HEK293 (cell line): ENCODE results near the gene MGAT5B.
A peak's percentile ranks its signal among the peaks of the same experiment; 100 is the strongest.

Experiments used
- ELK4 ChIP-seq: IDR thresholded peaks from 2 replicates; pipeline ENCODE4 v1.6.1; 2011; ENCODE audit warnings: mild to moderate bottlenecking, low read depth, low read length, borderline replicate concordance
- FEZF1 ChIP-seq: fragments of 450-650 bp; formaldehyde crosslinking; IDR thresholded peaks from 2 replicates; pipeline ENCODE4 v1.5.1; 2016; ENCODE audit warnings: missing biosample characterization, missing genetic modification characterization
- GLIS2 ChIP-seq: fragments of 450-650 bp; formaldehyde crosslinking; IDR thresholded peaks from 2 replicates; pipeline ENCODE4 v1.5.1; 2016; ENCODE audit warnings: missing biosample characterization, missing genetic modification characterization
- MYNN ChIP-seq: fragments of 450-650 bp; formaldehyde crosslinking; IDR thresholded peaks from 2 replicates; pipeline ENCODE4 v1.5.1; 2016; ENCODE audit warnings: missing biosample characterization, missing genetic modification characterization, borderline replicate concordance
- PBX3 ChIP-seq: sonication (generic); formaldehyde crosslinking; IDR thresholded peaks from 2 replicates; pipeline ENCODE4 v1.8.1; 2022; ENCODE audit warnings: mild to moderate bottlenecking, moderate library complexity, missing genetic modification reagents
- YY1 ChIP-seq: fragments of 450-650 bp; formaldehyde crosslinking; IDR thresholded peaks from 2 replicates; pipeline ENCODE4 v1.5.1; 2018; ENCODE audit warnings: missing biosample characterization, missing genetic modification characterization
- ZBTB48 ChIP-seq: fragments of 450-650 bp; formaldehyde crosslinking; IDR thresholded peaks from 2 replicates; pipeline ENCODE4 v1.5.1; 2016; ENCODE audit warnings: missing biosample characterization, missing genetic modification characterization
- ZBTB7A ChIP-seq: fragments of 450-650 bp; formaldehyde crosslinking; IDR thresholded peaks from 2 replicates; pipeline ENCODE4 v1.5.1; 2016; ENCODE audit warnings: low read depth, missing biosample characterization, missing genetic modification characterization
- ZEB2 ChIP-seq: fragments of 450-650 bp; formaldehyde crosslinking; IDR thresholded peaks from 2 replicates; pipeline ENCODE4 v1.5.1; 2016; ENCODE audit warnings: missing biosample characterization, missing genetic modification characterization
- ZFP3 ChIP-seq: fragments of 450-650 bp; formaldehyde crosslinking; IDR thresholded peaks from 2 replicates; pipeline ENCODE4 v1.5.1; 2016; ENCODE audit warnings: low read depth, missing biosample characterization, missing genetic modification characterization
- ZNF155 ChIP-seq: fragments of 450-650 bp; formaldehyde crosslinking; IDR thresholded peaks from 2 replicates; pipeline ENCODE4 v1.5.1; 2016; ENCODE audit warnings: missing biosample characterization, missing genetic modification characterization
- ZNF16 ChIP-seq: fragments of 450-650 bp; formaldehyde crosslinking; IDR thresholded peaks from 2 replicates; pipeline ENCODE4 v1.5.1; 2016; ENCODE audit warnings: low read depth, missing biosample characterization, missing genetic modification characterization
- ZNF211 ChIP-seq: fragments of 450-650 bp; formaldehyde crosslinking; IDR thresholded peaks from 2 replicates; pipeline ENCODE4 v1.5.1; 2016; ENCODE audit warnings: low read depth, missing biosample characterization, missing genetic modification characterization
- ZNF239 ChIP-seq: fragments of 450-650 bp; formaldehyde crosslinking; IDR thresholded peaks from 2 replicates; pipeline ENCODE4 v1.5.1; 2016; ENCODE audit warnings: missing biosample characterization, missing genetic modification characterization
- ZNF24 ChIP-seq: fragments of 450-650 bp; formaldehyde crosslinking; IDR thresholded peaks from 2 replicates; pipeline ENCODE4 v1.5.1; 2016; ENCODE audit warnings: missing biosample characterization, missing genetic modification characterization
- ZNF274 ChIP-seq, 2 experiments: fragments of 200-500 bp in 1 of 2; fragments of 450-650 bp in 1 of 2; sonication (Bioruptor generic) in 1 of 2; formaldehyde crosslinking in 1 of 2; IDR thresholded peaks; 2 replicates each; pipeline versions ENCODE4 v1.5.1 to v1.6.1; 2014 to 2016; ENCODE audit warnings: borderline replicate concordance in 1 of 2, inconsistent platforms in 1 of 2, low read length in 1 of 2, missing biosample characterization in 1 of 2, missing genetic modification characterization in 1 of 2
- ZNF302 ChIP-seq: fragments of 450-650 bp; formaldehyde crosslinking; IDR thresholded peaks from 2 replicates; pipeline ENCODE4 v1.5.1; 2016; ENCODE audit warnings: missing biosample characterization, missing genetic modification characterization, low read depth
- ZNF362 ChIP-seq: fragments of 450-650 bp; formaldehyde crosslinking; IDR thresholded peaks from 2 replicates; pipeline ENCODE4 v1.5.1; 2016; ENCODE audit warnings: missing biosample characterization, missing genetic modification characterization
- ZNF391 ChIP-seq: fragments of 450-650 bp; formaldehyde crosslinking; IDR thresholded peaks from 2 replicates; pipeline ENCODE4 v1.5.1; 2016; ENCODE audit warnings: low read depth, missing biosample characterization, missing genetic modification characterization, borderline replicate concordance
- ZNF394 ChIP-seq: fragments of 450-650 bp; formaldehyde crosslinking; IDR thresholded peaks from 2 replicates; pipeline ENCODE4 v1.5.1; 2016; ENCODE audit warnings: missing biosample characterization, missing genetic modification characterization, mild to moderate bottlenecking, moderate library complexity, borderline replicate concordance
- ZNF404 ChIP-seq: fragments of 450-650 bp; formaldehyde crosslinking; IDR thresholded peaks from 2 replicates; pipeline ENCODE4 v1.5.1; 2017; ENCODE audit warnings: missing biosample characterization, missing genetic modification characterization
- ZNF558 ChIP-seq: fragments of 450-650 bp; formaldehyde crosslinking; IDR thresholded peaks from 2 replicates; pipeline ENCODE4 v1.5.1; 2016; ENCODE audit warnings: missing biosample characterization, missing genetic modification characterization
- ZNF585B ChIP-seq: fragments of 450-650 bp; formaldehyde crosslinking; IDR thresholded peaks from 2 replicates; pipeline ENCODE4 v1.5.1; 2016; ENCODE audit warnings: missing biosample characterization, missing genetic modification characterization
- ZNF621 ChIP-seq: fragments of 450-650 bp; formaldehyde crosslinking; IDR thresholded peaks from 2 replicates; pipeline ENCODE4 v1.5.1; 2017; ENCODE audit warnings: missing biosample characterization, missing genetic modification characterization
- ZNF629 ChIP-seq: fragments of 450-650 bp; formaldehyde crosslinking; IDR thresholded peaks from 2 replicates; pipeline ENCODE4 v1.5.1; 2017; ENCODE audit warnings: missing biosample characterization, missing genetic modification characterization
- ZNF658 ChIP-seq: fragments of 450-650 bp; formaldehyde crosslinking; IDR thresholded peaks from 2 replicates; pipeline ENCODE4; 2016; ENCODE audit warnings: missing biosample characterization, missing genetic modification characterization
- ZNF707 ChIP-seq: fragments of 450-650 bp; formaldehyde crosslinking; IDR thresholded peaks from 2 replicates; pipeline ENCODE4 v1.5.1; 2016; ENCODE audit warnings: missing biosample characterization, missing genetic modification characterization
- ZSCAN23 ChIP-seq: fragments of 450-650 bp; formaldehyde crosslinking; IDR thresholded peaks from 2 replicates; pipeline ENCODE4 v1.5.1; 2016; ENCODE audit warnings: missing biosample characterization, missing genetic modification characterization
- TF ChIP-seq, protein P1 (sequence below): fragments of 450-650 bp; formaldehyde crosslinking; IDR thresholded peaks from 2 replicates; pipeline ENCODE4 v1.5.1; 2017; ENCODE audit warnings: missing biosample characterization, mild to moderate bottlenecking, missing genetic modification characterization, moderate library complexity
- TF ChIP-seq, protein P2 (sequence below): fragments of 450-650 bp; formaldehyde crosslinking; IDR thresholded peaks from 2 replicates; pipeline ENCODE4 v1.5.1; 2016; ENCODE audit warnings: missing biosample characterization, missing genetic modification characterization
- TF ChIP-seq, protein P3 (sequence below): fragments of 450-650 bp; formaldehyde crosslinking; IDR thresholded peaks from 2 replicates; pipeline ENCODE4 v1.5.1; 2016; ENCODE audit warnings: missing biosample characterization, missing genetic modification characterization

Gene MGAT5B

GRCh38 chr17:76968707-76969597 lies 100.7 kb downstream of the MGAT5B start (continued):
- TF ChIP-seq, protein P1, sequence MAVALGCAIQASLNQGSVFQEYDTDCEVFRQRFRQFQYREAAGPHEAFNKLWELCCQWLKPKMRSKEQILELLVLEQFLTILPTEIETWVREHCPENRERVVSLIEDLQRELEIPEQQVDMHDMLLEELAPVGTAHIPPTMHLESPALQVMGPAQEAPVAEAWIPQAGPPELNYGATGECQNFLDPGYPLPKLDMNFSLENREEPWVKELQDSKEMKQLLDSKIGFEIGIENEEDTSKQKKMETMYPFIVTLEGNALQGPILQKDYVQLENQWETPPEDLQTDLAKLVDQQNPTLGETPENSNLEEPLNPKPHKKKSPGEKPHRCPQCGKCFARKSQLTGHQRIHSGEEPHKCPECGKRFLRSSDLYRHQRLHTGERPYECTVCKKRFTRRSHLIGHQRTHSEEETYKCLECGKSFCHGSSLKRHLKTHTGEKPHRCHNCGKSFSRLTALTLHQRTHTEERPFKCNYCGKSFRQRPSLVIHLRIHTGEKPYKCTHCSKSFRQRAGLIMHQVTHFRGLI (tag by site-specific recombination): peak; percentile 78
- TF ChIP-seq ZNF155 (tag by site-specific recombination): no peak
- no peak for TF ChIP-seq ZNF16 (tag by site-specific recombination)
- TF ChIP-seq GLIS2 (tag by site-specific recombination): no peak; the same call in none of the 2 replicates
- TF ChIP-seq ZNF239: no peak
- no peak for TF ChIP-seq ZNF658 (tag by site-specific recombination)
- no peak for TF ChIP-seq ZNF585B (tag by site-specific recombination)
- TF ChIP-seq ZNF274 (IDR thresholded peaks at IDR 0.05; ENCODE audit: low read length): no peak
- TF ChIP-seq ZNF274 (tag by site-specific recombination; IDR thresholded peaks at IDR 0.05; ENCODE audit: borderline replicate concordance): no peak
- TF ChIP-seq ZNF558 (tag by site-specific recombination): no peak
- TF ChIP-seq ZSCAN23 (tag by site-specific recombination): no peak
- peak; percentile 84 for TF ChIP-seq ZBTB48
- no peak for TF ChIP-seq ZNF621 (tag by site-specific recombination)
- TF ChIP-seq PBX3 (CRISPR knock-in tag): no peak
- TF ChIP-seq ZNF24: 0 out of 2 replicates have a peak, but pooled peaks have one; percentile 27
- TF ChIP-seq ZBTB7A (tag by site-specific recombination): peak; percentile 19; the same call in 1 of the 2 replicates
- TF ChIP-seq MYNN (tag by site-specific recombination): no peak
- TF ChIP-seq ZNF394 (tag by site-specific recombination): peak; percentile 61; the same call in 1 of the 2 replicates
- no peak for TF ChIP-seq YY1 (tag by site-specific recombination)
- peak; percentile 58 for TF ChIP-seq ZEB2 (tag by site-specific recombination)
- TF ChIP-seq ZNF707: no peak
- TF ChIP-seq FEZF1 (tag by site-specific recombination): no peak
- 0 out of 2 replicates have a peak, but pooled peaks have one; percentile 16 for TF ChIP-seq ZNF391
- no peak for TF ChIP-seq ZFP3 (tag by site-specific recombination)
- no peak for TF ChIP-seq ZNF362 (tag by site-specific recombination)
- TF ChIP-seq, protein P2, sequence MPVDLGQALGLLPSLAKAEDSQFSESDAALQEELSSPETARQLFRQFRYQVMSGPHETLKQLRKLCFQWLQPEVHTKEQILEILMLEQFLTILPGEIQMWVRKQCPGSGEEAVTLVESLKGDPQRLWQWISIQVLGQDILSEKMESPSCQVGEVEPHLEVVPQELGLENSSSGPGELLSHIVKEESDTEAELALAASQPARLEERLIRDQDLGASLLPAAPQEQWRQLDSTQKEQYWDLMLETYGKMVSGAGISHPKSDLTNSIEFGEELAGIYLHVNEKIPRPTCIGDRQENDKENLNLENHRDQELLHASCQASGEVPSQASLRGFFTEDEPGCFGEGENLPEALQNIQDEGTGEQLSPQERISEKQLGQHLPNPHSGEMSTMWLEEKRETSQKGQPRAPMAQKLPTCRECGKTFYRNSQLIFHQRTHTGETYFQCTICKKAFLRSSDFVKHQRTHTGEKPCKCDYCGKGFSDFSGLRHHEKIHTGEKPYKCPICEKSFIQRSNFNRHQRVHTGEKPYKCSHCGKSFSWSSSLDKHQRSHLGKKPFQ (tag by site-specific recombination): no peak
- no peak for TF ChIP-seq ELK4
- no peak for TF ChIP-seq ZNF211
- TF ChIP-seq, protein P3, sequence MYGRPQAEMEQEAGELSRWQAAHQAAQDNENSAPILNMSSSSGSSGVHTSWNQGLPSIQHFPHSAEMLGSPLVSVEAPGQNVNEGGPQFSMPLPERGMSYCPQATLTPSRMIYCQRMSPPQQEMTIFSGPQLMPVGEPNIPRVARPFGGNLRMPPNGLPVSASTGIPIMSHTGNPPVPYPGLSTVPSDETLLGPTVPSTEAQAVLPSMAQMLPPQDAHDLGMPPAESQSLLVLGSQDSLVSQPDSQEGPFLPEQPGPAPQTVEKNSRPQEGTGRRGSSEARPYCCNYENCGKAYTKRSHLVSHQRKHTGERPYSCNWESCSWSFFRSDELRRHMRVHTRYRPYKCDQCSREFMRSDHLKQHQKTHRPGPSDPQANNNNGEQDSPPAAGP (tag by site-specific recombination): no peak
- TF ChIP-seq ZNF629: 0 out of 2 replicates have a peak, but pooled peaks have one; percentile 44
- no peak for TF ChIP-seq ZNF404
- no peak for TF ChIP-seq ZNF302 (tag by site-specific recombination)
